HG03095 (cell line): ENCODE data around the gene PLA2G6.
"Not testable (repeated sequence)": the region's sequence is repeated elsewhere in the genome, so short reads cannot be mapped to it uniquely, and the experiment has no call there.

ENCODE experiments used
- ATAC-seq: cut with Tn5 transposase; IDR thresholded peaks from one replicate; pipeline ENCODE4 v1.9.1; 2021; ENCODE audit warnings: moderate library complexity; ENCODE audit not compliant: unreplicated experiment

The PLA2G6 gene

GRCh38 chr22:38169116-38169515 lies 12.5 kb downstream of the PLA2G6 start:
- ATAC-seq = no peak

- ATAC-seq = no peak
Measured at GRCh38 chr22:38167988-38168407, 13.6 kb downstream of the PLA2G6 start.

- no peak for ATAC-seq
Measured at GRCh38 chr22:38165922-38166593, 15.6 kb downstream of the PLA2G6 start.

GRCh38 chr22:38164551-38164918 lies 17.1 kb downstream of the PLA2G6 start:
- no peak for ATAC-seq

- ATAC-seq = no peak
Measured at GRCh38 chr22:38163844-38164550, 17.6 kb downstream of the PLA2G6 start.

GRCh38 chr22:38162881-38163843 lies 18.5 kb downstream of the PLA2G6 start:
- no peak for ATAC-seq

GRCh38 chr22:38155703-38156102 lies 25.9 kb downstream of the PLA2G6 start:
- ATAC-seq = no peak

- not testable (repeated sequence) for ATAC-seq
Measured at GRCh38 chr22:38154563-38154915, 27.1 kb downstream of the PLA2G6 start.

GRCh38 chr22:38153821-38154562 lies 27.6 kb downstream of the PLA2G6 start:
- no peak for ATAC-seq

GRCh38 chr22:38151126-38151500 lies 30.5 kb downstream of the PLA2G6 start:
- ATAC-seq = no peak

- no peak for ATAC-seq
Measured at GRCh38 chr22:38148245-38148644, 33.4 kb downstream of the PLA2G6 start.

GRCh38 chr22:38146166-38146565 lies 35.5 kb downstream of the PLA2G6 start:
- ATAC-seq = not testable (repeated sequence)

- ATAC-seq = no peak
Measured at GRCh38 chr22:38144025-38144405, 37.6 kb downstream of the PLA2G6 start.

- ATAC-seq = no peak
Measured at GRCh38 chr22:38142606-38143005, 39.0 kb downstream of the PLA2G6 start.

GRCh38 chr22:38141217-38141973 lies 40.2 kb downstream of the PLA2G6 start:
- ATAC-seq = no peak

- ATAC-seq = no peak
Measured at GRCh38 chr22:38139901-38140300, 41.7 kb downstream of the PLA2G6 start.

- no peak for ATAC-seq
Measured at GRCh38 chr22:38138961-38139360, 42.7 kb downstream of the PLA2G6 start.

- no peak for ATAC-seq
Measured at GRCh38 chr22:38137876-38138687, 43.5 kb downstream of the PLA2G6 start.

- ATAC-seq = no peak
Measured at GRCh38 chr22:38136607-38137006, 45.0 kb downstream of the PLA2G6 start.
